Muscle layer of duodenum (tissue), 2 donors: ENCODE data around the gene CEP83.

ENCODE experiments used
- H3K27ac ChIP-seq: one replicate; pipeline ENCODE4 v1.7.0; 2013; ENCODE audit warnings: mild to moderate bottlenecking, low read length
- H3K27me3 ChIP-seq: one replicate; pipeline ENCODE4 v1.7.0; 2013; ENCODE audit warnings: low read depth, mild to moderate bottlenecking, control low read depth, low read length
- H3K36me3 ChIP-seq, 2 donors: one replicate each; pipeline ENCODE4 v1.7.0; 2013; ENCODE audit warnings: low read length in 2 of 2, control low read depth in 1 of 2, mild to moderate bottlenecking in 1 of 2; ENCODE audit not compliant: insufficient read depth in 2 of 2, control insufficient read depth in 1 of 2
- H3K4me1 ChIP-seq, 2 donors: one replicate each; pipeline ENCODE4 v1.7.0; 2013; ENCODE audit warnings: low read length in 2 of 2, mild to moderate bottlenecking in 2 of 2, control low read depth in 1 of 2, moderate library complexity in 1 of 2; ENCODE audit not compliant: insufficient read depth in 2 of 2, control insufficient read depth in 1 of 2
- H3K4me3 ChIP-seq, 2 donors: one replicate each; pipeline ENCODE4 v1.7.0; 2013; ENCODE audit warnings: low read length in 2 of 2, low read depth in 1 of 2, mild to moderate bottlenecking in 1 of 2
- H3K9me3 ChIP-seq, 2 donors: one replicate each; pipeline ENCODE4 v1.7.0; 2013; ENCODE audit warnings: low read length in 2 of 2, control low read depth in 1 of 2, mild to moderate bottlenecking in 1 of 2; ENCODE audit not compliant: control insufficient read depth in 1 of 2
- donor health status: healthy.

Gene CEP83

DNA sequence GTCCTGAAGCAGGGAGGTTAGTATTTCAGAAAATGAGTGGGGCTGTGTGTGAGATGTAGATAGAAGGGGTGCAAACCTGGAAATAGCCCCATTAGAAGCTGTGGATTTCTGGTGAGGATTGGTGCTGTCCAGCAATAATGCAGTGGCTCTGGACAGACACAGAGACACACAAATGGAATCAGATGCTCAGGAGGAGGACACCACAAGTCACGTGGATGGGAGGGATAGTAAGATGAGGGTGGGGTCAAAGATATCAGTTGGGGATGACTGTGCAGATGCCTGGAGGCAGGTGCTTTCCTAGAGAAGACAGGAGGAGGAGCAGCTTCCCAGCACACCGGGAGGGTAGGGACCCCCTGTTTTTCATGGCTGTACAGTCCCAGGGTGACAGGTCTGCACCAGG lies 174.8 kb downstream of the CEP83 start:
- H3K27me3 ChIP-seq = no peaks in the 10 kb centered on the region
- no peaks in the 10 kb centered on the region for H3K36me3 ChIP-seq
- no peak overlapping the region for H3K4me3 ChIP-seq
- peaks cover 0 to 12% of the 10 kb centered on the region in 2 donors for H3K4me1 ChIP-seq
- H3K9me3 ChIP-seq = no peaks in the 10 kb centered on the region
- no peak overlapping the region for H3K27ac ChIP-seq

DNA sequence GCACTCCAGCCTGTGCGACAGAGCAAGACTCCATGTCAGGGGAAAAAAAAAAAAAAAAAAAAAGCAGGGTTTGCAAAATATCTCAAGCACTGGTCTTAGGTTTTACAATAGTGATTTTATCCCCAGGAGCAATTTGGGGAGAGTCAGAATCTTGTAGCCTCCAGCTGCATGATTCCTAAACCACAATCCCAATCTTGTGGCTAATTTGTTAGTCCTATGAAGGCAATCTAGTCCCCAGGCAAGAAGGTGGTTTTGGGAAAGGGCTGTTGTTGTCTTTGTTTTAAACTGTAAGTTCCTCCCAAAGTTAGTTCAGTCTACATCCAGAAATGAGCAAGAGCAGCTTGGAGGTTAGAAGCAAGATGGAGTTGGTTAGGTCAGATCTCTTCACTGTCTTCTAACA lies 175.6 kb downstream of the CEP83 start:
- peaks cover 0 to 4% of the 10 kb centered on the region in 2 donors for H3K4me1 ChIP-seq
- no peaks in the 10 kb centered on the region for H3K9me3 ChIP-seq
- H3K4me3 ChIP-seq = no peak overlapping the region
- H3K27ac ChIP-seq = no peak overlapping the region
- no peaks in the 10 kb centered on the region for H3K36me3 ChIP-seq
- H3K27me3 ChIP-seq = no peaks in the 10 kb centered on the region

DNA sequence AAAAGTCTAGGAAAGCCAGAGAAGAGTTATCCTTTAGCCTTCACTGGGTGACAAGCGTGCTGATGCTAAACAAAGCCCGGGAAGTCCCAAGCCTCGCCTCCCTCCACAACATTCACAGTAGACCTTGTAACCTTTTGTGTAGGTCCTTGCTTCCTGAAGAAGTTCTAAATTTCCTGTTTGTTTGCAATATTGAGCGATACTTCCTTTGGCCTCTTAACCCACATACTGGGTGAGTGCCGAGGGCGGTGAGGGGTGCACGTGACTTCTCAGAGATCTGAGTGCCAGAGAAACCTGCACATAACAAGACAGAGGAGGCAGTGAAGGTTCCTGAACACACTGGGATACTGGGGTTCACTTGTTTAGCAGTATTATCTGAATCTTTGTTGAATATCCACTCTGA lies 177.0 kb downstream of the CEP83 start:
- H3K9me3 ChIP-seq = no peaks in the 10 kb centered on the region
- no peaks in the 10 kb centered on the region for H3K4me1 ChIP-seq
- no peak overlapping the region for H3K27ac ChIP-seq
- no peaks in the 10 kb centered on the region for H3K27me3 ChIP-seq
- no peak overlapping the region for H3K4me3 ChIP-seq
- no peaks in the 10 kb centered on the region for H3K36me3 ChIP-seq

DNA sequence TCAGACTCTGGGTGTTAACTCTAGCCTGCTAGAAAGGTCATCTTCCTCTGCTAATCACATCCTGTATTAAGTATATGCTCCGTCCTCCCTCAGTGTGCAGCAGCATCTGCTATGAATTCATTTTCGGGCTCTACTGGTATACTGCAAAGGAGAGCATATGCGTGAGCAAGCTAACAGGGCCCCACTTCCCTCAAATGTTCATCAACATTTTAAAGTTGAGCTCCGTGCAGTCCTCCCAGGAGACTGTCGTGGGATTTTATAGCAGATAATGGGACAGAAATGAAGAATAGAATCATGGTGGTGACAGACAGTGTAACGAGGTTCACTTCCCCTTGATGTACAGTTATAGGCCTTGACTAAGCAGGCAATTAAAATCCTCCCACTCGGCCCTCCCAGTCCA lies 179.6 kb downstream of the CEP83 start:
- no peak overlapping the region for H3K27ac ChIP-seq
- no peaks in the 10 kb centered on the region for H3K9me3 ChIP-seq
- no peaks in the 10 kb centered on the region for H3K36me3 ChIP-seq
- no peak overlapping the region for H3K4me3 ChIP-seq
- H3K27me3 ChIP-seq = no peaks in the 10 kb centered on the region
- no peaks in the 10 kb centered on the region for H3K4me1 ChIP-seq

DNA sequence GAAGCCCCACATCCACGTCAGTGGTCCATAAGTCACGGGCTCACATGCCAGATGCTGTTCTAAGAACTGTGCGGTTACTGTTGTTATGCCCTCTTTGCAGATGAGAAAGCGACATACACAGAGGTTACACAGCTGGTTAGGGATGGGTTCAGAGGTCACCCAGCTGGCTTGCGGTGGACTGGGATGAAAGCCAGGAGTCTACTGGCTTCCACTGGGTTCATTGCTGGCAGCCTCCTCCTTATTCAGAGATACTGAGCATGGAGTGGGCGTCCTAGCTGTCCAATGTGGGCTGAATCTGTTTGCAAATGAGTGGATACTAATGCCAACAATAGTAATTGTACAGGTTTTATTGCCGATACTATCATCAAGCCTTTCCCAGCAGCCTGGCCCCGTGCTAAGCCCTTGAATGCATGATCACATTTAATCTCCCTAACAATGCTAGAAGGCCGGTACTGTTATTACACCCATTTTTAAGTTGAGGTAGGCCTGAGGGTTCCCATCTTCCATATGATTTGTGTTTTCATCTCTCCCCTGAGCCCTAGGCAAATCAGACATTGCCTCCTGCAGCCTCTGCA lies 182.2 kb downstream of the CEP83 start:
- no peaks in the 10 kb centered on the region for H3K4me1 ChIP-seq
- H3K27ac ChIP-seq = no peak overlapping the region
- H3K9me3 ChIP-seq = no peaks in the 10 kb centered on the region
- H3K27me3 ChIP-seq = no peaks in the 10 kb centered on the region
- no peak overlapping the region for H3K4me3 ChIP-seq
- no peaks in the 10 kb centered on the region for H3K36me3 ChIP-seq

DNA sequence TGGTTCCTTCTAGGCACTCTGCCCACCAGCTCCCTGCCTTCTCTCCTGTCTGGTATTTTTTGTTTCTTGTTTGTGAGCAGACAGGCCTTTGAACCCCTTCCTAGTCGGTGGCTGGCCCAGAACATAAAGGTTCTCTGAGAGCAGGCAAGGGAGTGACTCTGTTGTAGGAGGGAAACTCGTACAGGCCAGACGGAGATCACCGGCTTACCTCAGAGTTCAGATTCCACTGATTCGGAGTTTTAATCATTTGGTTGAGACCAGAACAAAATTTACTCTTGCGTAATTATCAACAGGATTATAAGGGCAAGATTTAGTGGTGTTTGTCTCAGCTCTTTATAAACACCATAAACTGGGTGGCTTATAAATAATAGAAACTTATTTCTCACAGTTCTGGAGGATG lies 182.9 kb downstream of the CEP83 start:
- Histone ChIP-seq H3K27me3 (no peaks in the 10 kb centered on the region), H3K4me3 (no peak overlapping the region), H3K4me1 (no peaks in the 10 kb centered on the region), H3K9me3 (no peaks in the 10 kb centered on the region), H3K27ac (no peak overlapping the region), H3K36me3 (no peaks in the 10 kb centered on the region)

DNA sequence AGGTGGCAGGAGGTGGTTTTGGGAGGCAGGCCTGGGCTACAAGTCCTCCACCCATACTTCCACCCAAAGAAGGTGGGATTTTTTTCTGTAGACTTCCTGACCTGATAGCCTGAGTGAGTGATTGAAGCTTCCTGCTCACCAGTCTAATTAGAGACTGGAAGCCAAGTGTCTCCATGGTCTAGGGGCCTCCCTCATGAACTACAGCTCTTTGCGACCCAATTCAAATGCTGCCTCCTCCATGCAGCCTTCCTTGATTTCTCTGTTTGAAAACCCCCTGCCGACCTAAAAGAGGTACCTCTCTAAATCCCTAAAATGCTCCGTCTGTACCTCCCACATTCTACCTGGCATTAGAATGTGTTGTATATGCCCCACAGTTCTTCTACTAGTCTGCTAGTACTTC lies 186.4 kb downstream of the CEP83 start:
- no peaks in the 10 kb centered on the region for H3K36me3 ChIP-seq
- no peaks in the 10 kb centered on the region for H3K27me3 ChIP-seq
- H3K27ac ChIP-seq = no peak overlapping the region
- no peaks in the 10 kb centered on the region for H3K9me3 ChIP-seq
- no peaks in the 10 kb centered on the region for H3K4me1 ChIP-seq
- no peak overlapping the region for H3K4me3 ChIP-seq

DNA sequence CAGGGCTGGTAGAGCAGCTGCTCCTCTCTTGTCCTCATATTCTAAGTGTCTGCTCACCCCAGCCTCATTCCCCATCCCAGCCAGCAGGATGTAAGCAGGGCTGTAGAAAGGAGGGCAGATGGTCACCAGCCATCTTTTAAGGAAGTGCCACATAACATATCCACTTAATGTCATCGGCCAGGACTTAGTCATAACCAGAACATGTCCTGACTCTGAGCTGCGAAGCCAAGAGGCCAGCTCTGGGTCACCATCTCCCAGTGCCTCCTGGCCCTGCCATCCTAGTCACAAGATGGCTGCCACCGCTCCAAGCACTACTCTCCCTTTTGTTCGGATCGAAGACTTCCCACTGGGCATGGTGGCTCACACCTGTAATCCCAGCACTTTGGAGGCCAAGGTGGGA lies 187.4 kb downstream of the CEP83 start:
- no peaks in the 10 kb centered on the region for H3K9me3 ChIP-seq
- H3K27me3 ChIP-seq = no peaks in the 10 kb centered on the region
- no peak overlapping the region for H3K27ac ChIP-seq
- no peak overlapping the region for H3K4me3 ChIP-seq
- no peaks in the 10 kb centered on the region for H3K4me1 ChIP-seq
- no peaks in the 10 kb centered on the region for H3K36me3 ChIP-seq

DNA sequence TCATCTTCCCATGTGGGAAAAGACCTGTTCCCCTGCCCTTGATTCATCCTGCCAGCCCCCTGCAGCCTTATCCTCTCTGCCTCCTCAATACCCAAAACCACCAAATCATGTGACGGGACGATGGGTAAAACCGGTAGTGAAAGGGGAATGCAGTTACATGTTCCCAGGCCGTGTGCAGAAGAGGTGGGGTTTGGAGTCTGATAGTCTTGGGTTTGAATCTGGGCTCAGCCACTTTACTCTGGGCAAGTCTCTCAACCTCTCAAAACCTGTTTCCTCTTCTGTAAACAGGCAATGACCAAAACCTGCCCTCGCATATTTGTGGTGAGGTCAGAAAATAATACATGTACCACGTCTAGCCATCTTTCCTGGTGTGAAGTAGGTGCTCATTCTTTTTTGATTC lies 188.3 kb downstream of the CEP83 start:
- no peaks in the 10 kb centered on the region for H3K36me3 ChIP-seq
- H3K4me1 ChIP-seq = no peaks in the 10 kb centered on the region
- no peak overlapping the region for H3K4me3 ChIP-seq
- no peaks in the 10 kb centered on the region for H3K27me3 ChIP-seq
- H3K27ac ChIP-seq = no peak overlapping the region
- H3K9me3 ChIP-seq = no peaks in the 10 kb centered on the region

DNA sequence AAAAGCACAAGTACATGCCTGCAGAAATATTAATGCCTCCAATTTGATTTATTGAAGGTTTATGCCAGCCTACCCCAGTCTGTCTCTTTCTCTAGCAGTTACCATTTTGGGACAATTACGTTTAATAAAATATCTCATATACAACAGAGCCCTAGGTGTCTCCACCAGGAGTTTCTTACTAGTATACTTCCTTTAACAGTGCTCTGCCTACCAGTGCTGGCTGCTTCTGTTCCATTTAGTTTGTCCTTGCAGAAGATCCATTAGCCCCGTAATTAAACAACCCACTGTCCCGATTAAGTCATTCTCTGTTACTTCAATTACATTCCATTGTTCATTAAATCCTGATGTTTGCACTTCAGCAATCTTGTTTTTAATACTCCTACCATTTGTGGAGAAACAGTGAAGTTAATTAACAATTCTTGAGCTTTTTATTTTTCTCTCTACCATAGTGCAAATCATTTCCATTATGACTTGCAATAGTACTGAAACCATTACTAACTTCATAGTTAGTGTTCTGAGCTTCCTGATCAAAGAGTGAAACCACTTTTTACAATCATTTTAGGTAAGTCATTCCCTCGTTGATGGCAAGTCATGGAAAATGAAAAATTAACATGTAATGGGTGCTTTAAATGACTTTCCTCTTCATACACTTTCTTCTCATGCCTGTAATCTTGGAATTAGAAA lies 190.2 kb downstream of the CEP83 start:
- no peaks in the 10 kb centered on the region for H3K9me3 ChIP-seq

DNA sequence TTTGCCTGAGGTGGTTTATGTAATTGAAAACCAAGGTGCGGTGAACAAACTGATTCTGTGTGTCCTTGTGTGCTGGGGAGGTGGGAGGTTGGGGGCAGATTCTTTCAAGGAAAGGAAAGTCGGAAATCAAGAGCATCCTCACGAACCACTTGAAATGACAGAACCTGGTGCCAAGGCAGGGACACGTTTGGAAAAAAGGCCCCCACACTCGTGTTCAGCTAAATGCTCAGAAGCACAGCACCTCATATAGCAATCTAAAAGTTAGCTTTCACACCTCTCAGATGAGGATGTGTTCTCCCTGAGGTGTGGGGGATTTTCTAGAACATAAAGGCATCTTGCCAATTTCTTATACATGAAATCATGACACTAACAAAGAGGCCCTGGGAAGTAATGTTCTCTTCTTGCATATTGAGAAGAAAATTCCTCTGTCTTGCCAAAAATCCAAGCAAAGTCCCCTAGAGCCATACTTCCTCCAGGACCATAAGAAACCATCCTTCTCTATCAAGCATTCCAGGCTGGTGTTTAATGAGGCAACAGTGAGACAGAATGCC lies 191.7 kb downstream of the CEP83 start:
- Histone ChIP-seq H3K4me3 (no peak overlapping the region), H3K27me3 (no peaks in the 10 kb centered on the region), H3K27ac (no peak overlapping the region), H3K9me3 (no peaks in the 10 kb centered on the region), H3K4me1 (peaks cover 0 to 5% of the 10 kb centered on the region in 2 donors), H3K36me3 (no peaks in the 10 kb centered on the region)

More for the DNA sequence above, 190.2 kb downstream of the CEP83 start:
- Histone ChIP-seq H3K27ac (no peak overlapping the region), H3K27me3 (no peaks in the 10 kb centered on the region), H3K4me3 (no peak overlapping the region), H3K36me3 (no peaks in the 10 kb centered on the region), H3K4me1 (no peaks in the 10 kb centered on the region)

DNA sequence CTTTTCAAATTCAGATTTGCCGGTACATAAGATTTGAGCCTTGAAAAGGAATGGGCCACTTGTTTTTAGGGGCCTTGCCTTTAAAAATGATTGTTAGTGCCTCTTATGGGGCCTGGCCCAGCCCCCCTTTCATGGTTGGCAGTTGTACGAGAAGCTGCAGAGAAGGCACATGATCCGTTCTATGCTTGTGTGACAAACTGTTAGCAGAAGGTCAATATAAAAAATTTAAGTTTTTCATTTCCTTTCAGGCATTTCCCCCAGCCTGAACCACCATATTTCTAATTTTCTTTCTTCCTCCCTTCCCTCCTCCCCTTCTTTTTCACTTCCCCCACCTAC lies 192.2 kb downstream of the CEP83 start:
- Histone ChIP-seq H3K36me3 (no peaks in the 10 kb centered on the region), H3K9me3 (no peaks in the 10 kb centered on the region), H3K4me3 (no peak overlapping the region), H3K27ac (no peak overlapping the region), H3K27me3 (no peaks in the 10 kb centered on the region), H3K4me1 (peaks cover 0 to 9% of the 10 kb centered on the region in 2 donors)
